Panc1 (cell line): ENCODE data around the gene DCBLD1. TPM values are rescaled to one million over a fixed set of nuclear protein-coding genes. Genes with fewer than 3 reads are reported as not detected.

Source experiments
- ATAC-seq: fragments of 200-7000 bp; cut with Tn5 transposase; 2 replicates; pipeline ENCODE4 v1.9.1; 2020; ENCODE audit warnings: mild to moderate bottlenecking, moderate library complexity
- BruUV-seq: library from RNA; stranded (reverse); fragments of 400-500 nt; replicated peaks from 2 replicates; lab custom pipeline; 2021; lab: Mats Ljungman, UMichigan
- CTCF ChIA-PET: fragments of 300-600 bp; sonication (Branson Sonifier 250); formaldehyde crosslinking; loops from one replicate; lab custom pipeline; 2022; ENCODE audit warnings: antibody characterized with exemption; lab: Charles Lee
- POLR2A ChIA-PET: fragments of 300-600 bp; sonication (Branson Sonifier 250); formaldehyde crosslinking; loops from one replicate; lab custom pipeline; 2022; ENCODE audit warnings: antibody characterized with exemption; lab: Charles Lee
- DNase-seq: peaks from one replicate; pipeline ENCODE4 v3.0.0-alpha.2; 2010; ENCODE audit warnings: low read depth, low spot score
- H3K27ac ChIP-seq: 2 replicates; pipeline ENCODE4 v1.5.1; 2011; ENCODE audit warnings: mild to moderate bottlenecking, low read length, inconsistent platforms
- H3K27me3 ChIP-seq: fragments of 200-500 bp; sonication (Bioruptor generic); 2 replicates; pipeline ENCODE4 v1.6.0; 2014; ENCODE audit warnings: low read length, inconsistent platforms; ENCODE audit not compliant: control insufficient read depth, insufficient read depth
- H3K36me3 ChIP-seq: fragments of 200-500 bp; sonication (Bioruptor generic); 2 replicates; pipeline ENCODE4 v1.5.1; 2014; ENCODE audit warnings: inconsistent platforms, mild to moderate bottlenecking, low read length, moderate library complexity; ENCODE audit not compliant: control insufficient read depth, insufficient read depth
- H3K4me1 ChIP-seq: 2 replicates; pipeline ENCODE4 v1.5.1; 2011; ENCODE audit warnings: inconsistent platforms, mild to moderate bottlenecking, low read length, moderate library complexity; ENCODE audit not compliant: control insufficient read depth, insufficient read depth
- H3K4me3 ChIP-seq, 2 experiments: 2 replicates each; pipeline ENCODE4 v1.5.1; 2011 to 2012; ENCODE audit warnings: low read depth in 2 of 2, low read length in 2 of 2, mild to moderate bottlenecking in 2 of 2, inconsistent platforms in 1 of 2, moderate library complexity in 1 of 2
- H3K9me3 ChIP-seq: fragments of 200-500 bp; sonication (Bioruptor generic); 2 replicates; pipeline ENCODE4 v1.5.1; 2014; ENCODE audit warnings: low read depth, mild to moderate bottlenecking, inconsistent platforms, low read length, moderate library complexity; ENCODE audit not compliant: control insufficient read depth, insufficient read depth
- CTCF ChIP-seq: fragments of 450-650 bp; IDR thresholded peaks from 2 replicates; pipeline ENCODE4 v1.5.1; 2017; ENCODE audit warnings: mild to moderate bottlenecking
- POLR2AphosphoS5 ChIP-seq: IDR thresholded peaks from 2 replicates; pipeline ENCODE4 v1.6.1; 2012; ENCODE audit warnings: mild to moderate bottlenecking, low read depth, low read length, moderate library complexity
- REST ChIP-seq, 2 experiments: IDR thresholded peaks; 2 replicates each; pipeline ENCODE4 v1.6.1; 2011 to 2012; ENCODE audit warnings: low read depth in 2 of 2, control low read depth in 1 of 2, low read length in 1 of 2, mild to moderate bottlenecking in 1 of 2, moderate library complexity in 1 of 2; ENCODE audit not compliant: insufficient read depth in 1 of 2
- SIN3A ChIP-seq: IDR thresholded peaks from 2 replicates; pipeline ENCODE4 v1.6.1; 2012; ENCODE audit warnings: low read depth, mild to moderate bottlenecking, low read length, moderate library complexity, borderline replicate concordance; ENCODE audit not compliant: insufficient read depth
- TCF7L2 ChIP-seq: IDR thresholded peaks from 2 replicates; pipeline ENCODE4 v1.6.1; 2011; ENCODE audit warnings: mild to moderate bottlenecking, low read depth, low read length, inconsistent platforms
- in situ Hi-C: cut with HindIII; loops from 2 replicates; pipeline ENCODE4 v1.10.0; 2016; ENCODE audit warnings: low sequenced_read_pairs, low pct_unique_long_range_greater_than_20kb
- intact Hi-C: fragments of 100-400 bp; cut with micrococcal nuclease; formaldehyde crosslinking; loops from one replicate; pipeline ENCODE4 v1.10.0; 2022; ENCODE audit not compliant: unreplicated experiment
- total RNA-seq: library from RNA; stranded (reverse); gene quantifications from one replicate; pipeline ENCODE4 v1.2.1, GENCODE V29; 2021; ENCODE audit not compliant: unreplicated experiment

DCBLD1 gene
- total RNA-seq, 1 experiment from 2014 or later = 29.0 TPM

- intact Hi-C loops = no loop called here
- TF ChIP-seq REST (IDR thresholded peaks at IDR 0.05; ENCODE audit: insufficient read depth in 1 of 2, low read depth in 2 of 2, low read length in 1 of 2) (no peak), SIN3A (no peak), CTCF (no peak), TCF7L2 (no peak), POLR2AphosphoS5 (no peak)
These were observed 39.5 kb downstream of the DCBLD1 start for GRCh38 chr6:117521791-117522502.

GRCh38 chr6:117525607-117526006, 43.1 kb downstream of the DCBLD1 start:
- DNase-seq (no peak), ATAC-seq (no peak)
- in situ Hi-C loops (no loop called here), intact Hi-C loops (no loop called here)
- no peaks in the 10 kb centered on the region for H3K27me3 ChIP-seq
- no TSS peak for BruUV-seq
- POLR2A ChIA-PET = no interaction called here
- H3K4me1 ChIP-seq = no peaks in the 10 kb centered on the region
- H3K9me3 ChIP-seq = no peaks in the 10 kb centered on the region
- H3K27ac ChIP-seq = no peak overlapping the region
- H3K4me3 ChIP-seq = no peak overlapping the region
- CTCF ChIA-PET = no interaction called here
- TF ChIP-seq CTCF = no peak
- no peak for TF ChIP-seq SIN3A
- TF ChIP-seq REST (IDR thresholded peaks at IDR 0.05; ENCODE audit: insufficient read depth in 1 of 2, low read depth in 2 of 2, low read length in 1 of 2) = no peak
- TF ChIP-seq TCF7L2 = no peak
- no peak for TF ChIP-seq POLR2AphosphoS5
- no peaks in the 10 kb centered on the region; the same call in 1 of the 2 replicates for H3K36me3 ChIP-seq

More at GRCh38 chr6:117521791-117522502, 39.5 kb downstream of the DCBLD1 start:
- Histone ChIP-seq H3K4me3 (no peak overlapping the region), H3K27me3 (no peaks in the 10 kb centered on the region), H3K4me1 (no peaks in the 10 kb centered on the region), H3K9me3 (no peaks in the 10 kb centered on the region), H3K27ac (no peak overlapping the region), H3K36me3 (peaks cover 3% of the 10 kb centered on the region; the same call in 1 of the 2 replicates)
- ATAC-seq (no peak), DNase-seq (no peak)
- BruUV-seq = no TSS peak
- POLR2A ChIA-PET = no interaction called here
- in situ Hi-C loops = no loop called here
- CTCF ChIA-PET = no interaction called here
